Jurkat, Clone E6-1 (cell line): Measurements from ENCODE around the gene PEX5L.
A peak's percentile ranks its signal among the peaks of the same experiment; 100 is the strongest.

Experiments
- DNase-seq: peaks from one replicate; pipeline ENCODE4 v3.0.0-alpha.2; 2011; ENCODE audit warnings: low read depth, low spot score
- H3K4me3 ChIP-seq: 2 replicates; pipeline ENCODE4 v1.5.1; 2011; ENCODE audit warnings: mild to moderate bottlenecking, low read length, control low read depth, moderate library complexity

PEX5L gene

DNA sequence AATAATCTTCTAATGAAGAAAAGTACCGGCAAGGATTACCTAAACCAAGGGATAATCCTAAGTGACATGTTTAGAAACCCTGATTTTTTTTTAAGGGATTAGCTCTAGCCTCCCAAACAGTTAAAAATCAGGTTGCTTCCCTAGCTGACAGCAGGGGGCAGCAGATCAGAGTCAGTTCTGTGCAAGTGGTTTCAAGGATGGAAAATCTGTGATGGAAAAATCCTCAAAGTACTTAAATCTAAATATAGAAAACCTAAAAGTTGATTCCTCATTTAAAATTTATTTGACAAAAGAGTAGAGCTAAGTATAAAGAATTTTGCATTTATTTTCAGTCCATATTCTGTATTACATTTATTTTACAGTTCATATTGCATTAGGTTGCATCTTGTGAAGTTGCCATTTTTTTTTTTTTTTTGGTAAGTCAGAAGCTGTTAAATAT is 107.6 kb downstream of the PEX5L start:
- DNase-seq = peak; percentile 76

DNA sequence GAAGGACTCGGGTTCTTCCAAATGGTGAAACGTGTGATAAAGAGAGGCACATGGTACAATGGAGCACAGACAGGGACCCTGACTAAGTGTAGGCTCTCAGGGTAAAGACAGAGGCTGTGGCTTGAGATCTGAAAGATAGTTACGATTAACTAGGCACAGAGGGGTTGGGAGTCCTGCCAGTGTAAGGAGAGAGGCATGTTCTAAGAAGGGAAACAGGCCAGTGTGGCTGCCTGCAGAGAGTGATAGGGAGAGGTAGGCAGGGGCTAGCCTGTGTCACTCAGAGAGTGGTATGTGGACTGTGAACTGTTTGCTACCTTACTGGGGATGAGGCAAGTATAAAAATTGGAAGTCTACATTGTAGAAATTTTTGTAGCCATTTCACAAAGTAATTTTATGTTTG is 109.5 kb downstream of the PEX5L start:
- peak; percentile 23 for DNase-seq
- no peak overlapping the region for H3K4me3 ChIP-seq

More for the DNA sequence above, 107.6 kb downstream of the PEX5L start:
- no peak overlapping the region for H3K4me3 ChIP-seq

DNA sequence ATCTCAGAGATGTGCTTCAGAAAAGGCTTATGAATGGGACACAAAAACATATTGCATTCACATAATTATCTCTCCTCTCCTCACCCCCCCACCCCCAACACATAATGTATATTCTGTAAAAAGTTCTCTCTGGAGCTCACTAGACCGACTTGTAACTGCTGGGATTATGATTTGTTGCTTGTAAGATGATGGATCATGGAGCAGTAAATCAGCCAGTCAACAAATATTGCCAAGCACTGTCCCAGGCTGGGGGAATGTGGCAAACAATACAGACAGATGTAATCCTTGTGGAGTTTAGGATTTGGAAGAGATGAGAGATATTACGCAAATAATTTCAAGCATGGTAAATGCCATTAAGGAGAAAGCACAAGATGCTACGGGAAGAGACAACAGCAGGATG is 114.8 kb downstream of the PEX5L start:
- H3K4me3 ChIP-seq = no peak overlapping the region
- no peak for DNase-seq

DNA sequence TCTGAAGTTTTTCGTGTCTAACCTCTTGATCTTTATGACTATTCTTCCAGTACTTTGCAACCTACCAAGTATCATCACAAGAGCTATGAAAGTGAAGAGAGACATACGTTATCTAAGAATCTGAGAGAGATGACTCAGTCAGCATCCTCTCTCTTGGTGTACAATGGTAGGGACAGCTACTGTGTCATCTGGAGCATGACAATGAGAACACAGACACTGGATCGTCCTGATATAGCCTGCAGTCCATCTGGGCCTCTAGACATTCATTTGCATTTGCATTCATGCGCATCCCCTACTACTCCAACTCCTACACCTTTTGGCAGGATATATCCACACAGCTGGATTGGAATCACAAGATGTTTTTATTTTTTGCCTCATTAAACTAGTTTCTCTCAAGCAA is 115.2 kb downstream of the PEX5L start:
- no peak for DNase-seq
- H3K4me3 ChIP-seq = no peak overlapping the region

DNA sequence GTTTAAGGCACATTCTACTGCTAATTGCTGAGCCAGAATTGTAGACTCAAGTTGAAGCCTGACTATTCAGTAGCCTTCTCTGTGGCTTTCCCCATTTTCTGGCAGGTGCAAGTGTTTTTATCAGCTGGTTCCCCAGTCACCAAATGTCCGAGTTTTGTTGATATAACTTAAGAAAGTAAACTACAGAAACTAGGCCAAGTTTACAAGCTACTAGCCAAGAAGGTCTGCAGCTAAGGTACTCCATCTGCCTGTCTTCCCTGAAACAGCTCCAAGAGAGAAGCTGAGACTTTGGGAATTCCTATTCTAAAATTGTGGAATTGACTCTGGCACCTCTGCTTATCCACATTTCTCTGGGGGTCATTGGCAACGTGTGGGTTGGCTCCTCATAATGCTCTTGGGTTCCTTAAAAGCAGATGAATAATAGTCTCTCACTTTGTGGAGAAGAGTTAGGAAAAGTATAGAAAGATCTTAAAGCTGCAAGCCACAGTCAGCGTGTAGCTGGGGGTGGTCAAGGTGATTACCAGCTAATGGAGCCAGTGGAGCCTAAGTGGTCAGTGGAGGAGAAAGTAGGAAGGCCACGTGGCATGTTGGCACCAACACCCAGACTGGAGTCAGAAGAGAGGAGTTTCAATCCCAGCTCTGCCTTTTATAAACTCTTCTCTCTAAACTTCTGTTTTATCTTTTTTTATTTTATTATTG is 128.8 kb downstream of the PEX5L start:
- DNase-seq = no peak
- H3K4me3 ChIP-seq = no peak overlapping the region

DNA sequence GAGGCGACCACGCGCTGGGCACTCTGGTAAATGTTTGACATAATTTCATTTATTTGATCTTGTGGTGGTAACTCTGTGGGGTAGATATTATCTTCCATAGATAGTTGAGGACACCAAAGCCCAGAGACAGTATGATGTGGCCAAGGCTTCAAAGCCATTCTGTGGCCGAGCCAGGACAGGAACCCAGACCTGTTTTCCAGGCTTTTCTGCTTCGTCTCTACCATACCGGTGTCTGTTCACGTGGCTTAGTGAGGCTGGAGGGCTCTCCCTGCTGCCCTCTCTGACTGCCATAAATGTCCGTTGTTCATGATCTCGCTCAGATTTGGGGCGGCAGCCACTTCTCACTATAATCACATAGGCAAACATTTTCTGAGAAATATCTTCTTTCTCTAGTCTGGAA is 134.7 kb downstream of the PEX5L start:
- H3K4me3 ChIP-seq = no peak overlapping the region
- no peak for DNase-seq

DNA sequence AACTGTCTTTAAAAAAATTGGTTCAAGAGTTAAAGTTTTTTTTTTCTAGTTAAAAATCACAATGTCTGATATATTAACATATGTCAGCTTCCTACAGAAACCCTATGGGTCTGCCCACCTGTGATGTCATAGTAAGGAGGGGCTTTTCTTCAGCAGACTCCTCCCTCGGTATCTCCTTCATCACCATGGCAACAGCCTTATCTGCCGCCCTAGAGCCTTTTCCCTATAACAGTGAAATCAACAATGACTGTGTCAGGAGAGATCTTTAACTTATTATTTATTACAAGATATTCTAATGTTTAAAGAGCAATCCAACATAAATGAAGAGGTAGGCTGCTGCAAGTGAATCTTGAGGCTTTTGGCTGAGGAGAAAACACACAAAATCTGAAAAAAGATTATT is 138.7 kb downstream of the PEX5L start:
- peak; percentile 72 for DNase-seq

DNA sequence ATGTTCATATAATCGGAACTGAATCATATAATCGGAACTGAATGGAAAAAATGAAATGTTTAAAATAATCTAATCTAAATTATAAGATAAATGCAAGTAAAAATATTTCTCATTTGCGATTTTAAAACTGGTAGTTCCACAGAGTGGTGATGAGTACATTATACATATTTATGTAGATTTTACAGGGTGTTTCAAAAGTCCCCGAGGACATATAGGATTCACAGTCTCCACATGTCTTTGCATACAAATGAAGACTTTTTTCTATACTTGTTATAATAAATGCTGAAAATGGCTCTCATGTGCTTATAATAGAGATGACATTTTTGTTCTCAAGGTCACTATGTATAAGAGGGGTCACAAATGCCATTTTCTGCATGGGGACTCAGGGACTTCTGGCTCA is 139.5 kb downstream of the PEX5L start:
- H3K4me3 ChIP-seq = no peak overlapping the region
- no peak for DNase-seq

More for the DNA sequence above, 138.7 kb downstream of the PEX5L start:
- H3K4me3 ChIP-seq = no peak overlapping the region

DNA sequence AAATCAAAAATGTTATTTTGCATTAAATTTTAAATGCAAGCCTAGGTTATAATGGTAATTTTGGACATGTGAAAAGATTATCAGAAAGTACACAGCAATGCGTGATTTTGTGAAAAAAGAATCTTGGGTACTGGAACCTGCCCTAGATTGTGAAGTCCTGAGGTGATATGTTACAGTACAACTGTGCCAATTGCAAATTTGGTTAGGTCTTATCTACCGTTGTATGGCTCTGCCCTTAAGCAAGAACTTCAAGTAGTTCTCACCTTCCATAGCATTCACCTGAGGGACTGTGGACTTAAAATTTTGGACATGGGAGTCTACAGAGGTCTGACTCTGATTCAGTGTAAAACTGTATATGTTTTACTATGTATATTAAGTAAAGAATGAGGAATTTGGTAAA is 140.2 kb downstream of the PEX5L start:
- DNase-seq = no peak
- H3K4me3 ChIP-seq = no peak overlapping the region

DNA sequence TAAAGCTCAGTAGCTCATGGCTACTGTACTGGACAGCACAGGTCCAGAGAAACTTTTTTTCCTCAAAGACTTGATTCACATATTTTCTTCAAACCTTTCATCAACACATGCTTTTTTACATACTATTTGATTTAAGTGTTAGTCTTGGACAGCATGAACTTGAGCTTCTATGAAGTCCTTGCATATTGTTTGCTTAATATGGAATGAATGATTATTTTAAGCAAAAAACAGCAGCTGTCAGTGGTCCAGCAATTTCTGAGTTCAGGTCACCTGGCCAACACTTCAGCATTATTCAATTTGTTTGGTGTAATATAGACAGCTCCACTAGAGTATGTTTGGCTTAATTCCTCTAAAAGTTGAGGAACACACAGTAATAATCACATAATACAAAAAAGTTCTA is 141.4 kb downstream of the PEX5L start:
- H3K4me3 ChIP-seq = no peak overlapping the region

DNA sequence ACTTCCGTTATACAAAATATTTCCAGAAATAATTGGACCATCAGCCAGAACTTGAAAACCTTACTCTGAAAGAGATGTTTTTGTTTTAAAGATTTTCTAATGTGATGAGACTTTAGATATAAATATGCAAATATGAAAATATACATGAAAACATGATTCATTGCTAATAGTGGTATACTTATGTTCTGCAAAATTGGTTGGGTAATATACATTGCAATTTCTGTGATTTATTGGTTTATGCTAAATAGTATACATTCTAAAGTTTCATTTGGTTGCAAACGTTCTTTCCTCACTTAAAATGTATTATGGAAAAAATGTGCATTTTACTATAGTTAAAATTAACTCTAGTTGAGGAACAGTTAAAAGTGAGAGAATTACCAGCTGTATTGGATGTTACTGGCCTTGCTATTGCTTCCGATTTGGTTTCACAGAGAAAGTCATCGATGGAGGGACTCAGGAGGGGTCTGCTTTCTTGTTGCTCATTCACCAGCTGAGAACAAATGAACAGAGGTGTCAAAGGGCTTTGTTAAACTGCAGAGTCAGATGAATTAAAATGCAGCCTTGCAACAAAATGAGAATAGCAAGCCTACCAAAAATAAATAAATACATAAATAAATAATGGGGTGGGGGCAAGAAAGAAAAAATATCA is 149.3 kb downstream of the PEX5L start:
- no peak for DNase-seq
- no peak overlapping the region for H3K4me3 ChIP-seq

More for the DNA sequence above, 141.4 kb downstream of the PEX5L start:
- no peak for DNase-seq

DNA sequence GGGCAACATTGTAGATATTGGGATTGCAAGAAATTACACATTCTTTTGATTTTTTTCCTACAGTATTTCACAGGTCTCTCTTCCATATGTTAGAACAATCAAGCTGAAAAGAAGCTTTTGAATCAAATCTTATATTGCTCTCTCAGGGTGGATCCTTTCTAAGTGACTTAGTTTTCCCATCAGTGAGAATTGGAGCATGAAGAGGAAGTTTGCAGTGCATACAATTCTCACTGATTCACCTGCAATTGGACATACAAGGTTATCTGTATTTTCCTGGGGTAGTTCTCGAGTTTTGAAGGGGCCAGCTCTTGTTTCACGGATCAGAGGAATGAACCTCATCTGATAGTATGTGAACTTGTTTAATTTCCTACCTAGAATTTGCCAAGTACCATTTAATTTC is 150.8 kb downstream of the PEX5L start:
- H3K4me3 ChIP-seq = no peak overlapping the region

DNA sequence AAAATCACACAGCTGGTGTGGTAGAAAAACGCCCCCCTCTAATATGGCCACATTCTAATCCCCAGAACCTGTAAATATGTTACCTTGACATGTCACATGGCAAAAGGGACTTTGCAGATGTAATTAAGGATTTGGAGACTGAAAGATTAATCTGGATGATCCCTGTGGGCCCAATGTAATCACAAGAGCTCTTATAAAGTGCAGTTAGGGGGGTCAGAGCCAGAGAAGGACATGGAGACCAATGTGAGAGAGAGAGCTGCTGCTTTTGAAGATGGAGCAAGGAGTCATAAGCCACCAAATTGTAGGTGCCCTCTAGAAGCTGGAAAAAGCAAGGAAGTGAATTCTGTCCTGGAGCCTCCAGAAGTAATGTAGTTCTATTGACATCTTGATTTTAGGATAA is 152.6 kb downstream of the PEX5L start:
- DNase-seq = no peak
- H3K4me3 ChIP-seq = no peak overlapping the region

More for the DNA sequence above, 150.8 kb downstream of the PEX5L start:
- no peak for DNase-seq

DNA sequence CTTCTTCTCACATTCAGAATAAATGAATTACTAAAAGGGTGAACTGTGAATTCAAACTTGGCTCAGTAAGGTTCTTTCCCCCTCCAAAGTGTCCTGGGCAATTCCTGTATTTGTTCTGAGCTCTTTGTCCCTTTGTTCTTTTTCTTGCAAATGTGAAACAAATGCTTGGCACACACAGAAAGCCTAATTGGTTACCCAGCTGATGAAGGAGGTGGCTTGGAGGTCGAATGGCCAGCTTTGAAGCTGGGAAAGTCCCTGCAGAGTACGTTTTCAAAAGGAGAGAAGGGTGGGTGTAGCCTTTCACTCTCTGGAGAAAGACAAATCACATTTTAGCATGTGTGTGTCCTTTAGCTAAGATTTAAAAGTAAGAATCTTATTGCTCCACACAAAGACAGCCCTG is 154.4 kb downstream of the PEX5L start:
- DNase-seq = no peak
- H3K4me3 ChIP-seq = no peak overlapping the region

DNA sequence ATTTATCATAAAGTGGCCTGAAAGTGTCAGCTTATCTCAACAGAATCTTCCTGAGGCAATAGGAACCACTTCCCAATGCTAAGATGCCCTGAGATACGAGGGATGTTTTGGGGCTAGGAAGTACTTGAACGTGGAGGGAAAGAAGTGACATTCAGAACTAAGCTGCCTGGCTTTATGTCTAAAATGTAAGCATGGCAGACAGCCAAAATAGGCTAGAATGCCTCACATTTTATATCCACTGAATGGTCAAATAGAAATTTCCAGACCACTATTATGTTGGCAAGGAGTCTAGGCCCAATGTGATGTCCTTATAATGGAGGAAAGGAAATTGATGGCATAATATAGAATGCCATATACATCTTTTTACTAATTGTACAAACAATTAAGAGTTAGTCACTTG is 154.9 kb downstream of the PEX5L start:
- DNase-seq = no peak
- no peak overlapping the region for H3K4me3 ChIP-seq

DNA sequence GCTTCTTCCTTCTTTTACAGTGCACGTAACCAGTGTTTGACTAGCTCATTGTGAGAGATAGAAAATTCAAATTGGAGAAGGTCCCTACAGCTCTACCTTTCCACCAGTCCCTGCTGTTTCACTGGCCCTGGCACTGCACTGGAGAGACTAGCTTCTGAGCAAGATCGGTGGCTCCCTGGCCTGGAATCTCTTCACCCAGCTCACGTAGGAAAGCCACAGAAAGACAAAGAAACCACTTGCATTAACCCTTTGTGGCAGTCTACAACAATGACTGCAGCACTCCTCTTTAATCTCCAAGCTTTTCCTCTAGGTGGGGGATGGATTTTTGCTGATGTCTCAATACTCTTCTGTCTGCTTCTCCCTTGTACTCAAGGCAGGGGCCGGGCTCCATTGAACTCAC is 155.9 kb downstream of the PEX5L start:
- no peak overlapping the region for H3K4me3 ChIP-seq
- no peak for DNase-seq

DNA sequence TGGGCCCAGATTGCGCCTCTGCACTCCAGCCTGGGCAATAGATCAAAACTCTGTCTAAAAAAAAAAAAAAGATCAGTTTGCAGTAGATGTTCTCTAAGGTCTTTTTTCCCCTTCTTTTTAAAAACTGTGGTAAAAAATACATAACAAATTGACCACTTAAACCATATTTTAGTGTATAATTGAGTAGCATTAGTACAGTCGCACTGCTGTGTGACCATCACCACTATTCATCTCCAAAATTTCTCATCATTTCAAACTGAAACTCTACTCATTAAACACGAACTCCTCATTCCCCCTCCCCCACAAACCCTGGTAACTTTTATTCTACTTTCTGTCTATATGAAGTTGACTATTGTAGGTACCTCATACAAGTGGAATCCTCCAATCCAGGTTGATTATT is 160.3 kb downstream of the PEX5L start:
- H3K4me3 ChIP-seq = no peak overlapping the region
- DNase-seq = no peak

DNA sequence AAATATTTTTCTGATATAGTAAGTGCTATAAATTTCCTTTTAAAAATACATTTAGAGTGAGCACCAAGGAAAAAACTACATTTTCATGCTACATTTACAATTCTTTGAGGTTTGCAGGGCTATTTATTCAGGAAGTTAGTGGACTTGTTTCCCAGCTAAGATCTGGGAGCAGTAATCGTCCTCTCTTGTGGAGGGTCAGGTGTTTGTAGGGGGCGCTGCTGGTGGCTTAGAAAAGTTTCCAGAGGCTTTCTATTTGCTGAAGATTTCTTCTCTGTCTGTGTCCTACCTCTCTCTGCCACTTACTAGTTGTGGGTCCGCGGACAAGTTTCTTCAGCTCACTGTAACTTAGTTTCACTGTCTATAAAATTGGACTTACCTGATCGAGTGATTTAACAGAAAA is 163.9 kb downstream of the PEX5L start:
- DNase-seq = no peak
- no peak overlapping the region for H3K4me3 ChIP-seq

DNA sequence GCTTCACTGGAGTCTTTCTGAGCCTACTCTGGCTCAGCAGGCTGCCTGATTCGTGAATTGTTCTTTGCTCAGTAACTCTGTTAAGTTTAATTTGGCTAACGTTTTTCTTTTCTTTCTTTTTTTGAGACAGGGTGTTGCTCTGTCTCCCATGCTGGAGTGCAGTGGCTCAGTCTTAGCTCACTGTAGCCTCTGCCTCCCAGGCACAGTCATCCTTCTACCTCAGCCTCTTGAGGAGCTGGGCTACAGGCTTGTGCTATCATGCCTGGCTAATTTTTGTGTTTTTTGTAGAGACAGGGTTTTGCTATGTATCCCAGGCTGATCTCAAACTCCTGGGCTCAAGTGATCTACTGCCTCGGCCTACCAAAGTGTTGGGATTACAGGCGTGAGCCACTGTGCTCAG is 165.0 kb downstream of the PEX5L start:
- no peak for DNase-seq

DNA sequence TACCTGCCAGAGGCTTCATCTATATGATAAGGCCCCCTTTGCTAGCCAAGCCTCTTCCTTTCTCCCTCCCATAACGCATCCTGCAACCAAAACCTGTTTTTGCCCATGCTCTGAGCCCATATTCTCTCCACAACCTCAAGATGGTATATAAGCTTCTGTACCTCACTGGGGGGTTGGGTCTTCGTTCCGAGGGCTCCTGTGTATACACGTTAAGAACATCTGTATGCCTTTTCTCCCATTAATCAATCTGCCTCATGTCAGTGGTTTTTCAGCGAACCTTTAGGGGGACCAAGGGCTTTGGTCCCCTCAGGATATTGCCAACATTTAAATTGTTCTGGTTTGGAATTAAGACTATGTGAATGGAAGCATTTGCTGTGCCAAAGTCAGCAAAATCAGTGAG is 168.0 kb downstream of the PEX5L start:
- H3K4me3 ChIP-seq = no peak overlapping the region
- DNase-seq = no peak

More for the DNA sequence above, 165.0 kb downstream of the PEX5L start:
- no peak overlapping the region for H3K4me3 ChIP-seq

DNA sequence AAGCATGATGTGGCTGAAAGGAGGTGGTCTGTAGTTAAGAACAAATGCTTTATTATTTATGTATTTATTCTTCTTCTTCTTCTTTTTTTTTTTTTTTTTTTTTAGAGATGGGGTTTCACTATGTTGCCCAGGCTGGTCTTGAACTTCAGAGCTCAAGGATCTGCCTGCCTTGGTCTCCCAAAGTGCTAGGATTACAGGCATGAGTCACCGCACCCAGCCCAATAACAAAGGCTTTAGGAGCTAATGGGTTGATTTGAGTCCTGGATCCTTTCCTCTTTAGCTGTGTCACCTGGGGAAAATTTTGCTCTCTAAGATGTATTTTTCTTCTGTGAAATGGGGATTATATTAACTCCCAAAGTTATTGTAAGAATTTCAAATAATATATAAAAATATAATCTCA is 168.8 kb downstream of the PEX5L start:
- no peak overlapping the region for H3K4me3 ChIP-seq
- DNase-seq = no peak
